Peyer's patch (tissue), 4 donors: ENCODE data around the gene GSC2.

Experiments used
- CTCF ChIP-seq, 6 experiments: fragments of 450-650 bp in 4 of 6; fragments of 200-600 bp in 2 of 6; sonication (generic) in 1 of 6; IDR thresholded peaks; one replicate each; pipeline ENCODE4 v1.5.1; 2017 to 2019; ENCODE audit warnings: antibody characterized with exemption in 6 of 6, mild to moderate bottlenecking in 3 of 6, moderate library complexity in 1 of 6
- POLR2A ChIP-seq, 2 donors: fragments of 450-650 bp; IDR thresholded peaks; one replicate each; pipeline ENCODE4 v1.5.1; 2017; ENCODE audit warnings: antibody characterized with exemption in 2 of 2, mild to moderate bottlenecking in 2 of 2, moderate library complexity in 2 of 2

DNA sequence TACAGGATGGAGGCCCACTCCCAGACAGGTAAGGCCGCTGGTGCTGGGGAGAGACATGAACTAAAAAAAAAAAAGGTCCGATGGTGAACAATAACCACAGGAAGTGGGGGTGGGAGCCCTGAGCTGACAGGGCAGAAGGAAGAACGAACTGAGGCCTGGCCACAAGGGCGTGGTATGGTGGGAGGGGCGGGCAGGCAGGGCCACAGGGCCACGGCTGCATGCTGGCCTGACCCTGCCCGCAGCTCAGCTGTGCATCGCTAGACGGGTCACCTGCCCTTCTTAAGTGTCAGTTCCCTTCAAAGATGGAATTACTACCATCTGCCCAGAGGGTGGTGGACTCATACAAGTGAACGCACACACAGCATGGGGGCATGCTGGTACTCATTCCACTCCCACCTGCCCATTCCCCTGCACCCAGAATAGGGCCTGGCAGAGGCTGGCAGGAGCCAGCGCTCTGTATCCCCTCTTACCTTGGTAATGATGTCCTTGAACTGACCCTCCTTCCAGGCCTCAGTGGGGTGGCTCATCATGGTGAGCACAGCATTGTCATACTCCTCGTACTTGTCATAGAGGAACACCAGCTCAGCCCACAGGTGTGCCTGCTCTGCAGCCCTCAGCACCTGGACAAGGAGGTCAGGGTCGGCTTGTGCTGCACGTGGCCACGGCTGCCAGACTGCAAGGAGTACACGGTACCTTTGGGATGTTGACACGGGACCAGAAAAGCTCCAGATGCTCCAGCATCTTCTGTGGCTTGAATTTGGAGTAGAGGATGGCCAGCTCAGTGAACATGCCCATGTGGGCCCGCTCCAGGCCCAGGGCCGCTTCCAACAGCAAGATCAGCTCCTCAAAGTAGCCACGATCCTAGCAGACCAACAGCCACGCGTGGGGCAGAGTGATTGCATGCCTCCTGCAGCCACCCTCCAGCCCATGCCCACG, 46.0 kb upstream of the GSC2 start:
- TF ChIP-seq CTCF (IDR thresholded peaks at IDR 0.05) (no peak), POLR2A (IDR thresholded peaks at IDR 0.05) (no peak)
